Mesothelial cell of epicardium (in vitro differentiated cells): ENCODE results near the gene DAGLA. TPM values are rescaled to one million over a fixed set of nuclear protein-coding genes. Genes with fewer than 3 reads are reported as not detected.

Experiments used
- DNase-seq, 2 experiments: peaks; one replicate each; pipeline ENCODE4 v3.0.0; 2021; ENCODE audit warnings: low spot score in 2 of 2; ENCODE audit not compliant: unreplicated experiment in 2 of 2
- H3K27ac Mint-ChIP-seq: 2 replicates; pipeline ENCODE4 v1.8.0; 2021; ENCODE audit warnings: mixed read lengths
- H3K27me3 Mint-ChIP-seq: 2 replicates; pipeline ENCODE4 v1.8.0; 2021; ENCODE audit warnings: low read depth, mixed read lengths
- H3K36me3 Mint-ChIP-seq: 2 replicates; pipeline ENCODE4 v1.8.0; 2021; ENCODE audit warnings: mixed read lengths
- H3K4me1 Mint-ChIP-seq: 2 replicates; pipeline ENCODE4 v1.8.0; 2021; ENCODE audit warnings: mixed read lengths
- H3K4me3 Mint-ChIP-seq: 2 replicates; pipeline ENCODE4 v1.8.0; 2021; ENCODE audit warnings: mild to moderate bottlenecking, moderate library complexity, mixed read lengths
- H3K9me3 Mint-ChIP-seq: 2 replicates; pipeline ENCODE4 v1.8.0; 2021; ENCODE audit warnings: mixed read lengths
- CTCF ChIP-seq: fragments of 200-600 bp; sonication (generic); IDR thresholded peaks from one replicate; pipeline ENCODE4 v1.5.0; 2021; ENCODE audit warnings: antibody characterized with exemption; ENCODE audit not compliant: unreplicated experiment
- total RNA-seq: library from RNA; stranded (reverse); gene quantifications from 3 replicates; pipeline ENCODE4 v1.2.1, GENCODE V29; 2021

The DAGLA gene
- total RNA-seq, 1 donor from 2014 or later: 8.1 TPM

- Mint-ChIP-seq H3K9me3 (no peaks in the 10 kb centered on the region), H3K36me3 (no peaks in the 10 kb centered on the region), H3K27me3 (no peaks in the 10 kb centered on the region), H3K27ac (peak overlapping the region; percentile 65), H3K4me3 (peak overlapping the region; percentile 70), H3K4me1 (peaks cover 53% of the 10 kb centered on the region)
- DNase-seq: no peak
- TF ChIP-seq CTCF: no peak
These were observed 71.2 kb downstream of the DAGLA start for GRCh38 chr11:61751384-61751783.

- Mint-ChIP-seq H3K4me3 (peak within 1 kb of the TSS; percentile 84), H3K27me3 (no peaks in the 10 kb centered on the region), H3K9me3 (no peaks in the 10 kb centered on the region), H3K36me3 (no peaks in the 10 kb centered on the region), H3K4me1 (peaks cover 62% of the 10 kb centered on the region), H3K27ac (peak within 1 kb of the TSS; percentile 98)
- DNase-seq: peak; percentile 70 to 79
- no peak for TF ChIP-seq CTCF
These were observed 72.1 kb downstream of the DAGLA start, which contains the start of gene MYRF for GRCh38 chr11:61752117-61752924. MYRF (plus strand) TSS chr11:61752636; CDS start chr11:61752745, 109 bp downstream.

- Mint-ChIP-seq H3K27ac (peak overlapping the region; percentile 98), H3K36me3 (no peaks in the 10 kb centered on the region), H3K27me3 (no peaks in the 10 kb centered on the region), H3K4me3 (peak overlapping the region; percentile 84), H3K9me3 (no peaks in the 10 kb centered on the region), H3K4me1 (peaks cover 65% of the 10 kb centered on the region)
- DNase-seq: no peak
- no peak for TF ChIP-seq CTCF
These were observed 72.8 kb downstream of the DAGLA start for GRCh38 chr11:61752925-61753521.

- H3K4me3 Mint-ChIP-seq: peak overlapping the region; percentile 84
- TF ChIP-seq CTCF: no peak
- H3K4me1 Mint-ChIP-seq: peaks cover 69% of the 10 kb centered on the region
- H3K9me3 Mint-ChIP-seq: no peaks in the 10 kb centered on the region
- no peaks in the 10 kb centered on the region for H3K36me3 Mint-ChIP-seq
- H3K27me3 Mint-ChIP-seq: no peaks in the 10 kb centered on the region
- H3K27ac Mint-ChIP-seq: peak overlapping the region; percentile 98
- no peak for DNase-seq
These were observed 73.5 kb downstream of the DAGLA start for GRCh38 chr11:61753672-61754071.

- DNase-seq: peak; percentile 61 to 78
- H3K9me3 Mint-ChIP-seq: no peaks in the 10 kb centered on the region
- peak overlapping the region; percentile 98 for H3K27ac Mint-ChIP-seq
- no peaks in the 10 kb centered on the region for H3K36me3 Mint-ChIP-seq
- no peaks in the 10 kb centered on the region for H3K27me3 Mint-ChIP-seq
- H3K4me1 Mint-ChIP-seq: peaks cover 70% of the 10 kb centered on the region
- TF ChIP-seq CTCF: no peak
- peak overlapping the region; percentile 84 for H3K4me3 Mint-ChIP-seq
These were observed 74.6 kb downstream of the DAGLA start for GRCh38 chr11:61754534-61755482.
